Upper lobe of right lung (tissue), 1 donor: Measurements from ENCODE around the gene PKP4. TPM values are rescaled to one million over a fixed set of nuclear protein-coding genes. Genes with fewer than 3 reads are reported as not detected.
A peak's percentile ranks its signal among the peaks of the same experiment; 100 is the strongest.

Experiments used
- ATAC-seq: fragments of 200-7000 bp; cut with Tn5 transposase; one replicate; pipeline ENCODE4 v1.9.1; 2020; ENCODE audit warnings: mild to moderate bottlenecking, moderate library complexity
- DNase-seq: peaks from one replicate; pipeline ENCODE4 v3.0.0-alpha.2; 2020
- H3K27ac ChIP-seq: fragments of 200-600 bp; one replicate; pipeline ENCODE4 v1.8.0; 2022
- H3K27me3 ChIP-seq: fragments of 200-600 bp; one replicate; pipeline ENCODE4 v1.8.0; 2022; ENCODE audit warnings: mild to moderate bottlenecking
- H3K36me3 ChIP-seq: fragments of 200-600 bp; one replicate; pipeline ENCODE4 v1.8.0; 2022
- H3K4me1 ChIP-seq: fragments of 200-600 bp; one replicate; pipeline ENCODE4 v1.8.0; 2022
- H3K4me3 ChIP-seq: fragments of 200-600 bp; one replicate; pipeline ENCODE4 v1.8.0; 2022; ENCODE audit warnings: mild to moderate bottlenecking
- H3K9me3 ChIP-seq: fragments of 200-600 bp; one replicate; pipeline ENCODE4 v1.8.0; 2022
- CTCF ChIP-seq: fragments of 200-600 bp; IDR thresholded peaks from one replicate; pipeline ENCODE4 v1.8.0; 2022; ENCODE audit warnings: antibody characterized with exemption
- intact Hi-C: fragments of 100-400 bp; cut with DNase I; formaldehyde crosslinking; loops from one replicate; pipeline ENCODE4 v1.11.0; 2022
- total RNA-seq: library from RNA; stranded (reverse); fragmentation: NEBNext Ultra II Directional; extraction: Animal tissue kit (Norgen Biotek cat#: 25700); gene quantifications from one replicate; pipeline ENCODE4 v1.2.1, GENCODE V29; 2021
- donor health status: DM: no; HTN: yes; CAD: no; lungs with severe emphysema.

Gene PKP4
- total RNA-seq, 1 donor from 2014 or later, result 74.7 TPM

GRCh38 chr2:158723921-158724802 lies 267.4 kb downstream of the PKP4 start:
- Histone ChIP-seq H3K27me3 (no peaks in the 10 kb centered on the region), H3K9me3 (no peaks in the 10 kb centered on the region), H3K4me3 (no peak overlapping the region), H3K36me3 (no peaks in the 10 kb centered on the region), H3K4me1 (peaks cover 18% of the 10 kb centered on the region), H3K27ac (peak overlapping the region; percentile 18)
- peak; percentile 33 for TF ChIP-seq CTCF
- intact Hi-C loops, result no loop called here
- ATAC-seq (peak; percentile 41), DNase-seq (no peak)

GRCh38 chr2:158724803-158725381 lies 268.1 kb downstream of the PKP4 start:
- no peak for TF ChIP-seq CTCF
- no peaks in the 10 kb centered on the region for H3K36me3 ChIP-seq
- intact Hi-C loops, result no loop called here
- peak overlapping the region; percentile 18 for H3K27ac ChIP-seq
- no peak for DNase-seq
- no peak overlapping the region for H3K4me3 ChIP-seq
- no peaks in the 10 kb centered on the region for H3K9me3 ChIP-seq
- ATAC-seq, result peak; percentile 81
- H3K4me1 ChIP-seq, result peaks cover 18% of the 10 kb centered on the region
- no peaks in the 10 kb centered on the region for H3K27me3 ChIP-seq

DNA sequence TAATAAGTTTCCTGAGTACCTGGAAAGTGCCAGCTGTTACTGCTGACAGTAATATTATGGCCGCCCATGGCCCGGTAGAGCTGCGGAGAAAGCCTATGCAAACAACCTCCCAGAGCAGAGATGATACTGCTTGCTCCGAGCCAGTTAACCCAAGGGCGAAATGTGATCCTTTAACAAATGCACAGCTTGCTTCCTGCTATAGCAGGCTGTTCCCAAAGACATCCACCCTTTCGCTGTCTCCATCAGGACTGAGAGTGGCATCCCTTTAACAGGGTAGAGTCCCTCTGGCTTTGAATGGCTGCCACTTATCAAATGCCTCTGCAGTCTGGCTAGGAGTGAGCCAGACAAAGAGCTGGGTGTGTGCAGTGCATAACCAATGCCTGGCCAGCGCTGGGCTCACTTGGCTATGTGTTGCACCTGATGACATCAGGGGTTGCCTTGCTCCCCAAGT lies 268.7 kb downstream of the PKP4 start:
- Histone ChIP-seq H3K9me3 (no peaks in the 10 kb centered on the region), H3K36me3 (no peaks in the 10 kb centered on the region), H3K4me1 (peaks cover 18% of the 10 kb centered on the region), H3K4me3 (no peak overlapping the region), H3K27me3 (no peaks in the 10 kb centered on the region), H3K27ac (no peak overlapping the region)
- ATAC-seq, result no peak
- no peak for TF ChIP-seq CTCF
- DNase-seq, result no peak
- intact Hi-C loops, result no loop called here

DNA sequence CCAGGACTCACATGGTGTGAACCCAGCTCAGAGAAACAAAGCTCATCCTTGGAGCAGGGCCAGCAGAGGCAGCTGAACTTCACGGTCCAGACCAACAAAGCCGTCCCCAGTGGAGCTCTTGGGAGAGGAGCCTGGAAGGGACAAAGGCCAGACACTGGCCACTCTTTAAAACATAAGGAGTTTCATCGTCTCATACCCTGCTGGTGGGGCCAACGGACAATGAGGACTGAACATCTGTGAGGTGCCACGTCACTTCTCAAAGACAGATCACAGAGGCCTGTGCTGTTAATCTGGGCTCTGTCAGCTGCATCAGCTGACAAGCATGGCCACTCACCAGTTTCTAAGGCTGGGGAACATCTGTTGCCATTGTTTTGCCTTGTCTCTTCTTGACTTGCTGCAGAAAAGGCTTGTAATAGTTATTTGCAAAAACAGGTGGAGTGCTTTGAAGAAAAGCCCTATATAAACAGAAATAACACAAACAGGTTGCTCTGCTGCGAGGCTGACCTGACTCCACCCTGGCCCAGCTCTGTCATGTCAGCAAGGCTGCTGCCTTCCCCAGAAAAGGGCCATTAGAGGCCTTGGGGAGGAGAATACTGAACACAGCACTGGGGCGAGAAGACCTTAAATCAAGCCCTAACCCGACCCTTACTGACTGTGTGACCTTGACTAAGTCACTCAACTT lies 270.3 kb downstream of the PKP4 start:
- ATAC-seq, result no peak
- no peak for TF ChIP-seq CTCF
- intact Hi-C loops, result no loop called here
- Histone ChIP-seq H3K27ac (no peak overlapping the region), H3K4me1 (peaks cover 18% of the 10 kb centered on the region), H3K36me3 (no peaks in the 10 kb centered on the region), H3K9me3 (no peaks in the 10 kb centered on the region), H3K4me3 (no peak overlapping the region), H3K27me3 (no peaks in the 10 kb centered on the region)
- no peak for DNase-seq

GRCh38 chr2:158728422-158728821 lies 271.7 kb downstream of the PKP4 start:
- TF ChIP-seq CTCF, result no peak
- Histone ChIP-seq H3K9me3 (no peaks in the 10 kb centered on the region), H3K27ac (no peak overlapping the region), H3K36me3 (no peaks in the 10 kb centered on the region), H3K27me3 (no peaks in the 10 kb centered on the region), H3K4me3 (no peak overlapping the region), H3K4me1 (peaks cover 7% of the 10 kb centered on the region)
- DNase-seq (no peak), ATAC-seq (no peak)
- intact Hi-C loops, result no loop called here
